IPS DF 4.7 (cell line): ENCODE results near the gene DAAM1.

Source experiments
- DNase-seq: peaks from one replicate; pipeline ENCODE4 v3.0.0-alpha.2; 2013; ENCODE audit warnings: low spot score; ENCODE audit errors: extremely low read depth

DAAM1 gene

GRCh38 chr14:59313144-59313651 lies 124.7 kb downstream of the DAAM1 start:
- no peak for DNase-seq

- DNase-seq, result no peak
Measured at GRCh38 chr14:59313658-59314608, 125.5 kb downstream of the DAAM1 start.

- DNase-seq, result no peak
Measured at GRCh38 chr14:59314953-59315599, 126.6 kb downstream of the DAAM1 start.

GRCh38 chr14:59316151-59316830 lies 127.8 kb downstream of the DAAM1 start:
- no peak for DNase-seq

GRCh38 chr14:59317346-59317745 lies 128.9 kb downstream of the DAAM1 start:
- no peak for DNase-seq

- no peak for DNase-seq
Measured at GRCh38 chr14:59317798-59318505, 129.5 kb downstream of the DAAM1 start.

- DNase-seq, result no peak
Measured at GRCh38 chr14:59318908-59319307, 130.4 kb downstream of the DAAM1 start.

GRCh38 chr14:59320361-59320760 lies 131.9 kb downstream of the DAAM1 start:
- no peak for DNase-seq

GRCh38 chr14:59320763-59321625 lies 132.5 kb downstream of the DAAM1 start:
- no peak for DNase-seq

- DNase-seq, result no peak
Measured at GRCh38 chr14:59321626-59321949, 133.1 kb downstream of the DAAM1 start.

- DNase-seq, result no peak
Measured at GRCh38 chr14:59325906-59326305, 137.4 kb downstream of the DAAM1 start.

- DNase-seq, result no peak
Measured at GRCh38 chr14:59328454-59328853, 140.0 kb downstream of the DAAM1 start.

GRCh38 chr14:59330455-59330854 lies 142.0 kb downstream of the DAAM1 start:
- DNase-seq, result no peak

GRCh38 chr14:59331217-59331616 lies 142.8 kb downstream of the DAAM1 start:
- no peak for DNase-seq

- DNase-seq, result no peak
Measured at GRCh38 chr14:59332727-59333126, 144.3 kb downstream of the DAAM1 start.

- DNase-seq, result no peak
Measured at GRCh38 chr14:59333235-59333634, 144.8 kb downstream of the DAAM1 start.

GRCh38 chr14:59333668-59334067 lies 145.2 kb downstream of the DAAM1 start:
- DNase-seq, result no peak

GRCh38 chr14:59334253-59334652 lies 145.8 kb downstream of the DAAM1 start:
- no peak for DNase-seq

- no peak for DNase-seq
Measured at GRCh38 chr14:59336098-59336497, 147.6 kb downstream of the DAAM1 start.

- DNase-seq, result no peak
Measured at GRCh38 chr14:59336706-59337105, 148.2 kb downstream of the DAAM1 start.
